Cardiac fibroblast (primary cell): ENCODE measurements around the gene MSMB.

Experiments
- DNase-seq, 2 donors: peaks; one replicate each; pipeline versions ENCODE4 v3.0.0 to v3.0.0-alpha.2; 2010; ENCODE audit warnings: low read depth in 2 of 2
- H3K4me3 ChIP-seq, 2 donors: replicated peaks in 1 of 2; 1 replicate in 1 of 2; 2 replicates in 1 of 2; pipeline ENCODE4 v1.5.1; 2011; ENCODE audit warnings: low read depth in 2 of 2, low read length in 2 of 2, mild to moderate bottlenecking in 2 of 2, moderate library complexity in 1 of 2
- TF ChIP-seq, protein P1 (sequence below): IDR thresholded peaks from one replicate; pipeline ENCODE4 v1.5.1; 2011; ENCODE audit warnings: low read depth, mild to moderate bottlenecking, low read length, inconsistent platforms

MSMB gene

DNA sequence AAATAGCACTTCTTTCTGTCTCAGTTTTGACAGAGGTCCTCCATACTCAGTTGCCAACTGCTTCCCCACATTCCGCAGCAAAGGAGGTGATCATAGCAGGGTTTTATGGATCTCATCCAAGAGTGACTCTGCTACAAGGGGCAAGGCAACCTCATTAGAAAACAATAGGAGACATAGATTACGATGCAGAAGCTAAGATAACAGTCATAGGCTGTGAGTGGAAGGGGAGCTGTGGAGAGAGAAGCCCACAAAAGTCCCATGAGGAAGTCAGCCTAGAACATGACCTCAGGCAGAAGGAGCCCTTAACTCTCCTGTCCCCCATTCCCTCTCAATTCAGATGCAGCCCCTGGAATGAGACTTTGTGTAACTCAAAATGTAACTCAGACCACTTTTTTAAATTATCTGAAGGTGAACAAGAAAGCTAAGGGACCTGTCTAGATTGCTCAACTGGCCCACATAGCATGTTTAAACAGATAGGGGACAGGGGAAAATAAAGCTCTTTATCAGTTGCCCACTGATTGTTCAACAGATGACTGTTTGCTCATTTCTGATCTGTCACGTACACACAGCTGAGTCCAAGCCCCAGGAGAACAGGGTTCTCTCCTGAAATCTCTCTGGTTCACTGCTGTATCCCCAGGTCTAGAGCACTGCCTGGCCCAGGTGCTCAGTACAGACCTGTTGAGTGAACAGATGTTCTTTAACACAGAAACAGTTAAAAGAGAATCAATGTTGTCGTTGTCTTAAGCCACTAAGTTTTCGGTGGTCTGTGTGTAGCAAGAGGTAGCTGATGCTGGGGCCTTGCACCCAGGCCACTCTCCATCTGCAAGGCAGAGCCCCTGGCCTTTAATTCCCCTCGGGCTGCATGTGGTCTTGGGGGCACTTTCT, 14.2 kb downstream of the MSMB start:
- TF ChIP-seq, protein P1, sequence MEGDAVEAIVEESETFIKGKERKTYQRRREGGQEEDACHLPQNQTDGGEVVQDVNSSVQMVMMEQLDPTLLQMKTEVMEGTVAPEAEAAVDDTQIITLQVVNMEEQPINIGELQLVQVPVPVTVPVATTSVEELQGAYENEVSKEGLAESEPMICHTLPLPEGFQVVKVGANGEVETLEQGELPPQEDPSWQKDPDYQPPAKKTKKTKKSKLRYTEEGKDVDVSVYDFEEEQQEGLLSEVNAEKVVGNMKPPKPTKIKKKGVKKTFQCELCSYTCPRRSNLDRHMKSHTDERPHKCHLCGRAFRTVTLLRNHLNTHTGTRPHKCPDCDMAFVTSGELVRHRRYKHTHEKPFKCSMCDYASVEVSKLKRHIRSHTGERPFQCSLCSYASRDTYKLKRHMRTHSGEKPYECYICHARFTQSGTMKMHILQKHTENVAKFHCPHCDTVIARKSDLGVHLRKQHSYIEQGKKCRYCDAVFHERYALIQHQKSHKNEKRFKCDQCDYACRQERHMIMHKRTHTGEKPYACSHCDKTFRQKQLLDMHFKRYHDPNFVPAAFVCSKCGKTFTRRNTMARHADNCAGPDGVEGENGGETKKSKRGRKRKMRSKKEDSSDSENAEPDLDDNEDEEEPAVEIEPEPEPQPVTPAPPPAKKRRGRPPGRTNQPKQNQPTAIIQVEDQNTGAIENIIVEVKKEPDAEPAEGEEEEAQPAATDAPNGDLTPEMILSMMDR = no peak
- H3K4me3 ChIP-seq = no peak overlapping the region

GRCh38 chr10:46030091-46030937, 15.8 kb downstream of the MSMB start, which contains the start of gene NCOA4:
Gene NCOA4, minus strand, starts transcription at chr10:46030623. Its CDS starts 13,943 bp downstream, at chr10:46016680.
- H3K4me3 ChIP-seq = peak within 1 kb of the TSS; percentile 79 to 80
- peak; percentile 99 for DNase-seq
- TF ChIP-seq, protein P1 = peak; percentile 82

More for the DNA sequence above, 14.2 kb downstream of the MSMB start:
- DNase-seq = peak in 1 of 2 donors; percentile 47

GRCh38 chr10:46029461-46030030, 16.5 kb downstream of the MSMB start:
- TF ChIP-seq, protein P1 = no peak
- DNase-seq = no peak
- H3K4me3 ChIP-seq = peak overlapping the region; percentile 79 to 80

GRCh38 chr10:46028584-46029460, 17.2 kb downstream of the MSMB start:
- TF ChIP-seq, protein P1 = peak; percentile 72
- peak; percentile 80 for DNase-seq
- H3K4me3 ChIP-seq = peak overlapping the region; percentile 79 to 80

DNA sequence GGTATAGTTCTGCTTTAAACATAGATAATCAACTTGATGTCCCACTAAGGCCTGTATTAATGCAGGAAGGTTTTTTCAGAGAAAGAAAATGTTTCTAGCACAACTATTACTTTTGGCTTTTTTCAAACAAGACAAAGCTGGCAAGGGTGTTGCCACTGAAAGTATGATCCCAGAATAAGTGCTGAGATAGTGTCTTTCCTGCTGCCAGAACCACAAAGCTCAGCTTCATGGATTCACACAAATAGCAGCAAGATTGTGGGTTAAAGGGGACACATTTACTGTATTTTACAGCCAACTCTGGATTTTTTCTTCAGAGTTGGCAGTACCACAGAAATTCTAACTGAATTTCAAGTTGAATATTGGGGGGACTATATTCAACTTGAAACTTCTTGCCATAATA, 20.0 kb downstream of the MSMB start:
- no peak overlapping the region for H3K4me3 ChIP-seq
- DNase-seq = peak in 1 of 2 donors; percentile 56
- TF ChIP-seq, protein P1 = no peak

GRCh38 chr10:46025406-46025805, 20.7 kb downstream of the MSMB start:
- TF ChIP-seq, protein P1 = no peak
- no peak overlapping the region for H3K4me3 ChIP-seq
- no peak for DNase-seq
